OCI-LY1 (cell line): ENCODE results near the gene KLB.

Source experiments
- CTCF ChIP-seq: fragments of 200-600 bp; sonication (generic), shearing (Covaris generic); IDR thresholded peaks from 2 replicates; pipeline ENCODE4 v1.5.1; 2017; ENCODE audit warnings: mild to moderate bottlenecking, antibody characterized with exemption, low read length, moderate library complexity, mixed read lengths
- EZH2 ChIP-seq: fragments of 200-600 bp; sonication (generic), shearing (Covaris generic); IDR thresholded peaks from 2 replicates; pipeline ENCODE4 v1.8.0; 2017; ENCODE audit warnings: borderline replicate concordance, mixed run types, mild to moderate bottlenecking, antibody characterized with exemption, low read length, moderate library complexity, mixed read lengths

- TF ChIP-seq CTCF (no peak), EZH2 (no peak)
Measured at GRCh38 chr4:39365830-39366771, 40.6 kb upstream of the KLB start, which contains the start of gene RFC1.
